GM10248 (cell line): ENCODE measurements around the gene SRPK2.
A peak's percentile ranks its signal among the peaks of the same experiment; 100 is the strongest.

Experiments used
- CTCF ChIA-PET: fragments of 300-600 bp; sonication (Branson Sonifier 250); formaldehyde crosslinking; extraction: SDS; loops from one replicate; lab custom pipeline; 2021; ENCODE audit warnings: antibody characterized with exemption; lab: Yijun Ruan, JAX
- POLR2A ChIA-PET: fragments of 350-650 bp; sonication (Branson Sonifier 250); formaldehyde crosslinking; extraction: SDS; loops from one replicate; lab custom pipeline; 2020; ENCODE audit warnings: antibody characterized with exemption; lab: Yijun Ruan, JAX
- DNase-seq: peaks from one replicate; pipeline ENCODE4 v3.0.0; 2012; ENCODE audit errors: extremely low spot score
- CTCF ChIP-seq: IDR thresholded peaks from 2 replicates; pipeline ENCODE4 v1.5.1; 2012; ENCODE audit warnings: mild to moderate bottlenecking, low read depth; ENCODE audit errors: extremely low read depth, missing control alignments, control extremely low read depth

Gene SRPK2

DNA sequence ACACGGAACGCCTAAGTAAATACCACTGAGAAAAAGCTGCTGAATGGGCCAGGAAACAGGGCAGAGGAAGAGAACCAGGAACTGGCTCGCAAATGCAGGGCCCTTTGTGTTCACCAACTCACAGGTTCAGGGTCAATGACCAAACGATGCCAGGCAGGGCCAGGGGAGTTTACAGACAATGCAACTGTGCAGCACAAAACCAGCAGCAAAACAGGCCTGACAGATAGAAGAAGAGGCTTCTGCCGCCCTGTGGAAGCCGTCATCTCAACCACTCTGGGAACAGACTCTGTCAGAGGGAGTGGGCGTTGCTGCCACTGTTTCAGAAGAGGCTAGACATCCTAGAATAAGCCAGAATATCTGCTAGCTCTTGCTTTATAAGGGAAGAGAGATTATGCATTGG lies 256.8 kb downstream of the SRPK2 start:
- TF ChIP-seq CTCF = no peak
- DNase-seq = no peak
- ChIA-PET CTCF (interaction anchor here (1.0 to 2.8 kb wide), 4 partner anchors 8 to 15 kb away, joined by 3 to 10 read pairs (median 6); no protein-coding TSS in a partner anchor), POLR2A (no interaction called here)

DNA sequence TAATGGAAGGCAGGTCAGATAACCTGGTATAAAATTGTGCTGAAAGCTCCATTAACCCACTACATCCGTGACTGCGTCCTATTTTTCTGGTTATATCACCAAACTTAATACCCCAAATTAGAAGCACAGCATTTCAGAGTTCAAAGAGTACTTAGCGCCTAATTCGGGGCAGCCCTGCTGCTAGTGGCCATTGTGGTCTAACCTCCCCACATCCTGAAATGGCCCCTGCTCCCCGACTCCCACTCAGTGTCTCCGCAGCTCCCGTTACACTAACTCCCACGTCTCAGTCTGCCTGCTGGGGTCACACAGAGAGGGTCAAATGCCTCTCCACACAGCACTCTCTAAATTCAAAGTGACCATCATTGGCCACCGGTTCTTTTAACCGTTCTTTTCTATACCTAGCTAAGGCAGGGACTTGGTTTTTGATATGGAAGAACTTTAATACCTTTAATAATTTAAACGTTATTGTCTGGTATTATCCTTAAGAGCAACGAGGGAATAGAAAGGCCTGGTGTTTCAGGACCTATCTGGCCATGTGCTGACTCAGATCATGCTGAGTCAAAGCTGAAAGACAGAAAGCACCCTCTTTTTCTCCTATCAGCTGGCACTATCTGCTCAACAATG lies 257.6 kb downstream of the SRPK2 start:
- CTCF ChIA-PET = interaction anchor here (1.0 to 2.8 kb wide), 4 partner anchors 8 to 14 kb away, joined by 3 to 10 read pairs (median 6); no protein-coding TSS in a partner anchor
- no peak for TF ChIP-seq CTCF
- POLR2A ChIA-PET = no interaction called here
- DNase-seq = peak; percentile 27

DNA sequence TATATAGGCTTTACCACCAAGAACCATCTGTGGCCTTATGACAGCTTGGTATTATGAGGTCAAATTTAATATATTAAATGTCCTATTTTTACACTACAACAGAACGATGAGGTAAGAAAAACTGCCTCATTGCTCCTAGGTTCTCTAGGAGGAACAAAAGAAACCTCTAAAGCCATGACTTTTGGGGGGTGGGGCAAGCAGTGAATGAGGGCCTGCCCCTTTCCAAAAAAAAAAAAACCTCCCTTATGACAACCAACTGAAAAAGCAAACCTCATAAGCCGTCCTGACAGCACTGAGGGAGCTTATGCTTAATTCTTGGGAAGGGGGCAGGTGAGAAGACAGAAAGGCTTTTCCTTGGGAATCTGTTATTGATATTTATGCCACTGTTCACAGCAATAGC lies 258.1 kb downstream of the SRPK2 start:
- TF ChIP-seq CTCF = no peak

DNA sequence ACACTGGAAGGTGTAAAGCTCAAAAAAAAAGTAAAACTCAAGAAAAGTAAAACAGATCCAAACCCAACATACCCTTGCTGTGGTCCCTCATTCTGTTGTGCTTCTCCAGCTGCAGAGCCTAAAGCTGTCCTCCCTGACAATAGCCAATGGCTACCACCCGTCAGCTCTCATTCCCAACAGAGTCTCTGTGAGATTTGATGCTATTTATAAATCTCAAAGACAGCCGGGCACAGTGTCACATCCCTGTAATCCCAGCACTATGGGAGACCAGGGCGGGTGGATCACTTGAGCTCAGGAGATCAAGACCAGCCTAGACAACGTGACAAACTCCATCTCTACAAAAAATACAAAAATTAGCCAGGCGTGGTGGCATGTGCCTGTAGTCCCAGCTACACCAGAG lies 258.7 kb downstream of the SRPK2 start:
- ChIA-PET CTCF (interaction anchor here (1.5 to 2.8 kb wide), 2 partner anchors 10 to 13 kb away, joined by 5 to 10 read pairs; no protein-coding TSS in a partner anchor), POLR2A (no interaction called here)
- no peak for DNase-seq
- TF ChIP-seq CTCF = no peak

More for the DNA sequence above, 258.1 kb downstream of the SRPK2 start:
- DNase-seq = no peak
- ChIA-PET CTCF (interaction anchor here (1.5 to 2.8 kb wide), 3 partner anchors 8 to 13 kb away, joined by 5 to 10 read pairs (median 8); no protein-coding TSS in a partner anchor), POLR2A (no interaction called here)

GRCh38 chr7:105127179-105127578 lies 261.5 kb downstream of the SRPK2 start:
- DNase-seq = no peak
- no peak for TF ChIP-seq CTCF
- POLR2A ChIA-PET = no interaction called here
- CTCF ChIA-PET = interaction anchor here (1.3 to 1.5 kb wide), 2 partner anchors 12 to 13 kb away, joined by 3 to 5 read pairs; no protein-coding TSS in a partner anchor

DNA sequence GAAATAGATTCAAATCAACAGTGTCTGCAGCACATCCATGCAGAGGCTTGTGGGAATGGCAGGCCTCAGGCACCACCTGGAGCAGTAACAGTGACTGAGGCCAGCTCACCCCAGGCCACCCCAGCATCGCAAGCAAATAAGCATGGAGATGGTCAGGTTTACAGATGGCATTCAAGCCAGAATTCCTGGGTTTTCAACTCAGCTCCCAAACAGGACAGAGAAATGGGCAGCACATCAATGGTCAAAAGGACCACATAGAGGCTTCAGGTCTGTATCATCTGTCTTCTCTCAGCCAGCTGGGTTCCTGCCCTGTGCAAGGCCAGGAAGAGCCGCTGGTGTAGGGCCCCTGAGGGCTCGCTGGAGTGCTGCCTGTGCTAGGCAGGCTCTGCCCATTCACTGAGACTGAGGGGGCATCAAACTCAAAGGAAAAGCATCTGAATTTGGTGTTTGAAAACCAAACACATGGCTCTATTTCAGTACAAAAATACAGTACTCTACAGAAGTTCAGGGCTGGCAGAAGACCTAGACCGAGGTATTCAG lies 262.2 kb downstream of the SRPK2 start:
- CTCF ChIA-PET = interaction anchor here (1.3 kb wide), 1 partner anchor 12 kb away, joined by 3 read pairs; no protein-coding TSS in a partner anchor
- no peak for TF ChIP-seq CTCF
- POLR2A ChIA-PET = no interaction called here
- DNase-seq = no peak
